H9 (cell line): Measurements from ENCODE around the gene ATP13A3. TPM values are rescaled to one million over a fixed set of nuclear protein-coding genes. Genes with fewer than 3 reads are reported as not detected.

Source experiments
- DNase-seq: peaks from one replicate; pipeline ENCODE4 v3.0.0-alpha.2; 2017
- H2AFZ ChIP-seq: one replicate; pipeline ENCODE4 v1.6.1; 2013; ENCODE audit warnings: mild to moderate bottlenecking, low read length, control low read depth, moderate library complexity
- H2AK5ac ChIP-seq: 2 replicates; pipeline ENCODE4 v1.6.1; 2013; ENCODE audit warnings: low read length, control low read depth, mixed read lengths; ENCODE audit not compliant: insufficient read length
- H2BK120ac ChIP-seq: one replicate; pipeline ENCODE4 v1.6.1; 2013; ENCODE audit warnings: low read depth, mild to moderate bottlenecking, low read length, control low read depth, inconsistent platforms; ENCODE audit not compliant: poor library complexity, severe bottlenecking
- H2BK12ac ChIP-seq: 2 replicates; pipeline ENCODE4 v1.6.1; 2013; ENCODE audit warnings: low read length, control low read depth, mixed read lengths, low read depth; ENCODE audit not compliant: insufficient read length
- H2BK15ac ChIP-seq: 2 replicates; pipeline ENCODE4 v1.6.1; 2013; ENCODE audit warnings: low read depth, low read length, control low read depth
- H2BK20ac ChIP-seq: one replicate; pipeline ENCODE4 v1.6.1; 2013; ENCODE audit warnings: low read depth, mild to moderate bottlenecking, low read length, control low read depth, inconsistent platforms; ENCODE audit not compliant: poor library complexity, severe bottlenecking
- H2BK5ac ChIP-seq: 2 replicates; pipeline ENCODE4 v1.6.1; 2013; ENCODE audit warnings: low read length, control low read depth, mixed read lengths; ENCODE audit not compliant: insufficient read length
- H3K14ac ChIP-seq: 2 replicates; pipeline ENCODE4 v1.6.1; 2013; ENCODE audit warnings: low read length, control low read depth; ENCODE audit not compliant: insufficient read depth
- H3K18ac ChIP-seq: 2 replicates; pipeline ENCODE4 v1.6.1; 2013; ENCODE audit warnings: low read depth, mild to moderate bottlenecking, mixed read lengths, low read length, control low read depth; ENCODE audit not compliant: insufficient read length
- H3K23ac ChIP-seq: 2 replicates; pipeline ENCODE4 v1.6.1; 2013; ENCODE audit warnings: low read length, control low read depth, mixed read lengths, low read depth; ENCODE audit not compliant: insufficient read length
- H3K23me2 ChIP-seq: 2 replicates; pipeline ENCODE4 v1.6.1; 2013; ENCODE audit warnings: low read depth, mild to moderate bottlenecking, mixed read lengths, low read length, control low read depth; ENCODE audit not compliant: insufficient read length, poor library complexity, severe bottlenecking
- H3K27ac ChIP-seq: 2 replicates; pipeline ENCODE4 v1.5.1; 2013; ENCODE audit warnings: low read length, control low read depth, mixed read lengths, low read depth; ENCODE audit not compliant: insufficient read length
- H3K27me3 ChIP-seq: 2 replicates; pipeline ENCODE4 v1.6.1; 2013; ENCODE audit warnings: low read length, control low read depth, inconsistent platforms; ENCODE audit not compliant: insufficient read depth
- H3K4ac ChIP-seq: 2 replicates; pipeline ENCODE4 v1.6.1; 2013; ENCODE audit warnings: low read depth, mild to moderate bottlenecking, control low read depth, inconsistent platforms, low read length, moderate library complexity
- H3K4me1 ChIP-seq: 2 replicates; pipeline ENCODE4 v1.6.1; 2013; ENCODE audit warnings: low read length, control low read depth, inconsistent platforms; ENCODE audit not compliant: insufficient read depth
- H3K4me2 ChIP-seq: 2 replicates; pipeline ENCODE4 v1.6.1; 2013; ENCODE audit warnings: low read length, control low read depth, mixed read lengths; ENCODE audit not compliant: insufficient read length, insufficient read depth
- H3K56ac ChIP-seq: 2 replicates; pipeline ENCODE4 v1.6.1; 2013; ENCODE audit warnings: low read depth, mild to moderate bottlenecking, mixed read lengths, low read length, control low read depth; ENCODE audit not compliant: insufficient read length
- H3K79me1 ChIP-seq: 2 replicates; pipeline ENCODE4 v1.6.1; 2013; ENCODE audit warnings: low read depth, mild to moderate bottlenecking, moderate library complexity, low read length, control low read depth, inconsistent platforms; ENCODE audit not compliant: insufficient read depth, poor library complexity, severe bottlenecking
- H3K79me2 ChIP-seq: 2 replicates; pipeline ENCODE4 v1.6.1; 2013; ENCODE audit warnings: low read length, control low read depth, inconsistent platforms; ENCODE audit not compliant: insufficient read depth
- H3K9ac ChIP-seq: 2 replicates; pipeline ENCODE4 v1.6.1; 2013; ENCODE audit warnings: low read length, control low read depth, mixed read lengths; ENCODE audit not compliant: insufficient read length; ENCODE audit errors: extremely low read depth
- H3K9me3 ChIP-seq: one replicate; pipeline ENCODE4 v1.6.1; 2013; ENCODE audit warnings: low read depth, low read length, inconsistent platforms; ENCODE audit not compliant: control insufficient read depth
- H3T11ph ChIP-seq: one replicate; pipeline ENCODE4 v1.6.1; 2013; ENCODE audit warnings: mild to moderate bottlenecking, low read length, control low read depth, inconsistent platforms
- H4K20me1 ChIP-seq: one replicate; pipeline ENCODE4 v1.6.1; 2013; ENCODE audit not compliant: control insufficient read depth, insufficient read length, insufficient read depth
- H4K5ac ChIP-seq: 2 replicates; pipeline ENCODE4 v1.6.1; 2013; ENCODE audit warnings: low read depth, mild to moderate bottlenecking, mixed read lengths, low read length, control low read depth; ENCODE audit not compliant: insufficient read length
- H4K8ac ChIP-seq: replicated peaks from 2 replicates; pipeline ENCODE4 v1.6.1; 2013; ENCODE audit warnings: low read length, control low read depth, mixed read lengths, low read depth; ENCODE audit not compliant: insufficient read length
- H4K91ac ChIP-seq: 2 replicates; pipeline ENCODE4 v1.6.1; 2013; ENCODE audit warnings: low read depth, mild to moderate bottlenecking, moderate library complexity, mixed read lengths, low read length, control low read depth; ENCODE audit not compliant: insufficient read length
- H3K27ac Mint-ChIP-seq, 3 experiments: 2 replicates in 2 of 3; 3 replicates in 1 of 3; pipeline ENCODE4 v1.8.0; 2020 to 2021; ENCODE audit warnings: mixed read lengths in 3 of 3, mild to moderate bottlenecking in 1 of 3, moderate library complexity in 1 of 3
- H3K27me3 Mint-ChIP-seq: 2 replicates; pipeline ENCODE4 v1.8.0; 2021; ENCODE audit warnings: low read depth, mild to moderate bottlenecking, moderate library complexity, mixed read lengths
- H3K36me3 Mint-ChIP-seq, 3 experiments: 2 replicates in 2 of 3; 3 replicates in 1 of 3; pipeline ENCODE4 v1.8.0; 2020 to 2021; ENCODE audit warnings: low read depth in 3 of 3, mixed read lengths in 3 of 3; ENCODE audit not compliant: insufficient read depth in 1 of 3
- H3K4me1 Mint-ChIP-seq, 2 experiments: 2 replicates each; pipeline ENCODE4 v1.8.0; 2020; ENCODE audit warnings: mixed read lengths in 2 of 2
- H3K4me3 Mint-ChIP-seq, 2 experiments: 2 replicates in 1 of 2; 3 replicates in 1 of 2; pipeline ENCODE4 v1.8.0; 2020 to 2021; ENCODE audit warnings: mild to moderate bottlenecking in 2 of 2, mixed read lengths in 2 of 2, moderate library complexity in 1 of 2
- H3K9me3 Mint-ChIP-seq, 2 experiments: 2 replicates in 1 of 2; 3 replicates in 1 of 2; pipeline ENCODE4 v1.8.0; 2020; ENCODE audit warnings: mild to moderate bottlenecking in 2 of 2, mixed read lengths in 2 of 2, moderate library complexity in 1 of 2
- CTCF ChIP-seq: fragments of 200-600 bp; sonication (generic); conservative IDR thresholded peaks from 3 replicates; pipeline ENCODE4 v1.8.0; 2021; ENCODE audit warnings: antibody characterized with exemption, mild to moderate bottlenecking
- WGBS: extraction: QIAGEN DNeasy Blood & Tissue Kit; methylation state at CpG from one replicate; pipeline ENCODE4 v1.1.7; 2013; ENCODE audit warnings: missing lambda C conversion rate, low lambda C conversion rate, mixed read lengths; ENCODE audit not compliant: insufficient read length; ENCODE audit errors: extremely low coverage; 5-methylcytosine and 5-hydroxymethylcytosine counted together
- total RNA-seq: library from RNA; stranded (reverse); gene quantifications from 2 replicates; pipeline ENCODE4 v1.2.1, GENCODE V29; 2021

The ATP13A3 gene
- total RNA-seq, 1 experiment from 2014 or later: 78.5 TPM

- H3K4me2 ChIP-seq: no peak overlapping the region
- no peaks in the 10 kb centered on the region for H3K4me1 ChIP-seq
- Mint-ChIP-seq H3K27me3 (no peaks in the 10 kb centered on the region), H3K4me1 (no peaks in the 10 kb centered on the region), H3K4me3 (no peak overlapping the region), H3K9me3 (no peaks in the 10 kb centered on the region), H3K27ac (no peak overlapping the region; a peak in 2 of 7 replicates), H3K36me3 (peaks cover 16 to 54% (median 51%) of the 10 kb centered on the region in 3 experiments; a peak in 6 of 7 replicates)
- no peak overlapping the region for H2BK12ac ChIP-seq
- no peak overlapping the region for H2AK5ac ChIP-seq
- no peak for DNase-seq
- no peak overlapping the region for H2BK15ac ChIP-seq
- H3K9ac ChIP-seq: no peak overlapping the region
- no peaks in the 10 kb centered on the region for H3K79me2 ChIP-seq
- no peaks in the 10 kb centered on the region for H4K20me1 ChIP-seq
- no peak overlapping the region for H3K27ac ChIP-seq
- no peak overlapping the region for H3K18ac ChIP-seq
- no peaks in the 10 kb centered on the region for H3K79me1 ChIP-seq
- H3K23me2 ChIP-seq: no peaks in the 10 kb centered on the region
- H3K14ac ChIP-seq: no peak overlapping the region
- H2BK120ac ChIP-seq: no peak overlapping the region
- no peaks in the 10 kb centered on the region for H3K9me3 ChIP-seq
- no peak overlapping the region for H3T11ph ChIP-seq
- WGBS: no CpG with 5 or more reads among the region's 7 CpGs
- TF ChIP-seq CTCF: no peak
- no peak overlapping the region for H2BK20ac ChIP-seq
- H4K5ac ChIP-seq: no peak overlapping the region
- H2AFZ ChIP-seq: no peak overlapping the region
- no peak overlapping the region for H3K56ac ChIP-seq
- H3K4ac ChIP-seq: no peak overlapping the region
- no peak overlapping the region for H4K91ac ChIP-seq
- no peak overlapping the region for H4K8ac ChIP-seq
- H2BK5ac ChIP-seq: no peak overlapping the region
- H3K27me3 ChIP-seq: no peaks in the 10 kb centered on the region
- H3K23ac ChIP-seq: no peak overlapping the region
Measured at GRCh38 chr3:194424953-194425352, 61.8 kb downstream of the ATP13A3 start.
